Measurements from ENCODE around the gene LRP1B. TPM values are rescaled to one million over a fixed set of nuclear protein-coding genes. Genes with fewer than 3 reads are reported as not detected.

The LRP1B gene
- polyA plus RNA-seq, 1 of the 3 experiments (the other 2 are of a cell fraction), result 0.28 TPM

DNA sequence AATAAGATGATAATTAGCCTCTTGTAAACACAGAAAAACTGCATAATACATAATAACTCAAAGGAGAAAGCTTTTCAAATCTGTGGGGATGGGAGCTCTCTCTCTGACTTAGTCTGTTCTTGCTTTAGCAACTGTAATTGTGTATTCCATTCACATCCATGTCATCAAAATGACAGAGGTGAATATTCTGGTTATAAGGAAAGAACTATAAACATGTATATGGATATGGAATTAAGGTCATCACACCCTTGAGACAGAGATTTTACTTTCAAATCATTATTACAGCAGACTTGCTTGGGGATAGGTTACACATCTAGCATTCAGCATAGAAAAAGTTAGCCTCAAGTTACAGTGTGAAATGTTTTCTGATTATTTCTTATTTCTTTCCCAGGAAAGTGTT is 497.7 kb downstream of the LRP1B start:
- CTCF ChIA-PET, result interaction anchor here (1.0 kb wide), 1 partner anchor 9 kb away, joined by 3 read pairs; no protein-coding TSS in a partner anchor
- no peaks in the 10 kb centered on the region for H3K4me1 ChIP-seq (ENCODE audit: control insufficient read depth in 1 of 2, insufficient read depth in 2 of 2, low read depth in 1 of 2, low read length in 1 of 2)
- no peak for TF ChIP-seq JUND (IDR thresholded peaks at IDR 0.05)
- TF ChIP-seq RFX5 (IDR thresholded peaks at IDR 0.05; ENCODE audit: low read length), result no peak
- no peak for TF ChIP-seq TAF1 (IDR thresholded peaks at IDR 0.05; ENCODE audit: borderline replicate concordance, low read depth, low read length)
- no peak for TF ChIP-seq NFIC (IDR thresholded peaks at IDR 0.05; ENCODE audit: borderline replicate concordance)
- no peak for TF ChIP-seq NRF1 (IDR thresholded peaks at IDR 0.05; ENCODE audit: low read depth, low read length)
- no peak for TF ChIP-seq YY1 (IDR thresholded peaks at IDR 0.05; ENCODE audit: low read depth)
- no peak for TF ChIP-seq GATA2 (CRISPR knock-in tag; IDR thresholded peaks at IDR 0.05)
- no peak for TF ChIP-seq RXRA (IDR thresholded peaks at IDR 0.05; ENCODE audit: borderline replicate concordance, low read depth)
- TF ChIP-seq REST (IDR thresholded peaks at IDR 0.05; ENCODE audit: low read depth, low read length), result no peak
- no peak for TF ChIP-seq CHD2 (IDR thresholded peaks at IDR 0.05; ENCODE audit: low read length, partially characterized antibody)
- no peak for TF ChIP-seq IRF3 (IDR thresholded peaks at IDR 0.05; ENCODE audit: low read depth, low read length)
- TF ChIP-seq MXI1 (IDR thresholded peaks at IDR 0.05; ENCODE audit: low read depth, low read length), result no peak
- no peak for TF ChIP-seq SIN3A (IDR thresholded peaks at IDR 0.05; ENCODE audit: borderline replicate concordance, low read depth, low read length)
- TF ChIP-seq TCF12 (IDR thresholded peaks at IDR 0.05), result no peak
- no peak for TF ChIP-seq GABPA (IDR thresholded peaks at IDR 0.05; ENCODE audit: low read depth)
- TF ChIP-seq RAD21 (IDR thresholded peaks at IDR 0.05; ENCODE audit: low read length), result no peak
- no peak for TF ChIP-seq POLR2AphosphoS5 (IDR thresholded peaks at IDR 0.05; ENCODE audit: low read depth, low read length)
- H3F3A ChIP-seq (replicated peaks; ENCODE audit: insufficient read depth), result no peaks in the 10 kb centered on the region
- H3K9me2 ChIP-seq, result no peaks in the 10 kb centered on the region
- no peaks in the 10 kb centered on the region for H3K9me3 ChIP-seq
- H4K20me1 ChIP-seq (ENCODE audit: insufficient read depth), result no peaks in the 10 kb centered on the region
- no peaks in the 10 kb centered on the region for H3K27me3 ChIP-seq (ENCODE audit: insufficient read depth)
- H3K9ac ChIP-seq, result no peak overlapping the region
- H3K79me2 ChIP-seq (ENCODE audit: insufficient read depth), result no peaks in the 10 kb centered on the region
- H3K4me3 ChIP-seq (ENCODE audit: low read depth in 2 of 2, low read length in 1 of 2), result no peak overlapping the region
- no peaks in the 10 kb centered on the region for H3K36me3 ChIP-seq (replicated peaks in 1 of 2; ENCODE audit: control insufficient read depth in 1 of 2, insufficient read depth in 2 of 2, low read length in 1 of 2)
- no peak overlapping the region for H3K4me2 ChIP-seq
- DNase-seq, result no peak
- H2AFZ ChIP-seq (ENCODE audit: low read depth), result 0 out of 2 replicates have a peak overlapping the region, but pooled peaks have one; percentile 42
- POLR2A ChIA-PET, result no interaction called here
- no peak overlapping the region for H3K27ac ChIP-seq (ENCODE audit: low read depth in 2 of 2, low read length in 1 of 2)
